PC-9 (cell line): ENCODE data around the gene ENAH. TPM values are rescaled to one million over a fixed set of nuclear protein-coding genes. Genes with fewer than 3 reads are reported as not detected.
A peak's percentile ranks its signal among the peaks of the same experiment; 100 is the strongest.

Experiments
- BruUV-seq: library from RNA; stranded (reverse); fragments of 400-500 nt; replicated peaks from 2 replicates; lab custom pipeline; 2021; lab: Mats Ljungman, UMichigan
- CTCF ChIA-PET: fragments of 300-600 bp; sonication (Branson Sonifier 250); formaldehyde crosslinking; loops from one replicate; lab custom pipeline; 2022; ENCODE audit warnings: antibody characterized with exemption; lab: Charles Lee
- POLR2A ChIA-PET: fragments of 300-600 bp; sonication (Branson Sonifier 250); formaldehyde crosslinking; loops from one replicate; lab custom pipeline; 2022; ENCODE audit warnings: antibody characterized with exemption; ENCODE audit not compliant: unreplicated experiment; lab: Charles Lee
- DNase-seq, 2 experiments: peaks; one replicate each; pipeline versions ENCODE4 v3.0.0 to v3.0.0-alpha.2; 2015 to 2022; ENCODE audit warnings: mixed read lengths in 1 of 2
- H2AFZ ChIP-seq: fragments of 200-600 bp; sonication (generic); 2 replicates; pipeline ENCODE4 v1.8.1; 2017; ENCODE audit warnings: antibody characterized with exemption
- H3F3A ChIP-seq: fragments of 200-600 bp; sonication (generic); 2 replicates; pipeline ENCODE4 v1.8.1; 2017; ENCODE audit warnings: antibody characterized with exemption, mild to moderate bottlenecking, low read depth; ENCODE audit not compliant: insufficient read depth
- H3K27ac ChIP-seq: fragments of 200-600 bp; sonication (generic); 2 replicates; pipeline ENCODE4 v1.6.1; 2016; ENCODE audit warnings: mixed run types
- H3K27me3 ChIP-seq: fragments of 200-600 bp; sonication (generic); 2 replicates; pipeline ENCODE4 v1.6.1; 2016; ENCODE audit warnings: low read depth, mixed run types; ENCODE audit not compliant: insufficient read depth
- H3K36me3 ChIP-seq: fragments of 200-600 bp; sonication (generic); 2 replicates; pipeline ENCODE4 v1.6.1; 2016; ENCODE audit warnings: low read depth, mixed run types
- H3K4me1 ChIP-seq: fragments of 200-600 bp; sonication (generic); replicated peaks from 2 replicates; pipeline ENCODE4 v1.6.1; 2016; ENCODE audit warnings: mixed run types; ENCODE audit not compliant: insufficient read depth
- H3K4me2 ChIP-seq: fragments of 200-600 bp; sonication (generic); 2 replicates; pipeline ENCODE4 v1.6.1; 2017; ENCODE audit warnings: mixed run types
- H3K4me3 ChIP-seq: fragments of 200-600 bp; sonication (generic); 2 replicates; pipeline ENCODE4 v1.6.1; 2016; ENCODE audit warnings: mixed run types
- H3K79me2 ChIP-seq: fragments of 200-600 bp; sonication (generic); 2 replicates; pipeline ENCODE4 v1.6.1; 2017; ENCODE audit warnings: low read depth, mixed run types
- H3K9me2 ChIP-seq: fragments of 200-600 bp; sonication (generic); 2 replicates; pipeline ENCODE4 v1.8.1; 2017; ENCODE audit warnings: mild to moderate bottlenecking; ENCODE audit not compliant: insufficient read depth
- H3K9me3 ChIP-seq: fragments of 200-600 bp; sonication (generic); 2 replicates; pipeline ENCODE4 v1.8.1; 2016; ENCODE audit warnings: low read depth; ENCODE audit not compliant: insufficient read depth
- H4K20me1 ChIP-seq: fragments of 200-600 bp; sonication (generic); 2 replicates; pipeline ENCODE4 v1.8.1; 2017; ENCODE audit not compliant: insufficient read depth
- CTCF ChIP-seq: fragments of 200-600 bp; sonication (generic); conservative IDR thresholded peaks from 2 replicates; pipeline ENCODE4 v1.6.1; 2017; ENCODE audit warnings: mixed run types, antibody characterized with exemption, mild to moderate bottlenecking, moderate library complexity
- EZH2 ChIP-seq: fragments of 200-600 bp; sonication (generic); IDR thresholded peaks from 2 replicates; pipeline ENCODE4 v1.8.0; 2017; ENCODE audit warnings: antibody characterized with exemption, low read depth
- intact Hi-C: fragments of 100-400 bp; cut with micrococcal nuclease; formaldehyde crosslinking; loops from one replicate; pipeline ENCODE4 v1.10.0; 2022; ENCODE audit not compliant: unreplicated experiment
- total RNA-seq: library from RNA; stranded (reverse); gene quantifications from 2 replicates; pipeline ENCODE4 v1.2.3, GENCODE V29; 2021

ENAH gene
- total RNA-seq, 1 experiment from 2014 or later = 167 TPM

DNA sequence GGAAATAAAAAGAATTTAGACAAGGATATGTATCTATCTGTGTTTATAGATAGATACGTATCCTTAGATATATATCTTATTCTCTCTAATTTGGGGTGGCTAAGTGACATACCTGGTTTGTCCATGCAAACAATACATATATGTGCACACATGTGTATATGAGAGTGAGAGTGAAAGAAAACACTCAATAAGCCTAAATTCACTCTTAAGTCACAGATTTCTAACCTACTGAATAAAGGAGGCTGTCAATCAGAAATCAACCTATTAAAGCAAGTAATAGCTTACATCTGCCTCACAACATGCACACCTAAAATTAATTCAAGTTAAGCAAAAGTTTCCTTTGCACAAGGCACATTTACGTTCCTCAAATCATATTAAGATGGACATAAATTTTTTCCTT lies 118.2 kb downstream of the ENAH start:
- Histone ChIP-seq H3K9me3 (no peaks in the 10 kb centered on the region), H3F3A (peaks cover 5% of the 10 kb centered on the region), H4K20me1 (peaks cover 3% of the 10 kb centered on the region; the same call in 1 of the 2 replicates), H3K9me2 (no peaks in the 10 kb centered on the region), H2AFZ (no peak overlapping the region), H3K4me1 (peaks cover 29% of the 10 kb centered on the region), H3K27ac (no peak overlapping the region), H3K4me3 (no peak overlapping the region), H3K79me2 (peaks cover 71% of the 10 kb centered on the region), H3K36me3 (peaks cover 7% of the 10 kb centered on the region), H3K27me3 (no peaks in the 10 kb centered on the region), H3K4me2 (no peak overlapping the region)
- no peak for TF ChIP-seq EZH2
- no peak for TF ChIP-seq CTCF
- DNase-seq = no peak
- intact Hi-C loops = no loop called here
- no TSS peak for BruUV-seq
- ChIA-PET POLR2A (interaction anchor here (0.6 to 0.7 kb wide), 2 partner anchors 109 to 528 kb away, joined by 7 to 8 read pairs; partner anchors contain the start of gene H3-3A), CTCF (interaction anchor here (0.7 kb wide), 1 partner anchor 58 kb away, joined by 3 read pairs; no protein-coding TSS in a partner anchor)

DNA sequence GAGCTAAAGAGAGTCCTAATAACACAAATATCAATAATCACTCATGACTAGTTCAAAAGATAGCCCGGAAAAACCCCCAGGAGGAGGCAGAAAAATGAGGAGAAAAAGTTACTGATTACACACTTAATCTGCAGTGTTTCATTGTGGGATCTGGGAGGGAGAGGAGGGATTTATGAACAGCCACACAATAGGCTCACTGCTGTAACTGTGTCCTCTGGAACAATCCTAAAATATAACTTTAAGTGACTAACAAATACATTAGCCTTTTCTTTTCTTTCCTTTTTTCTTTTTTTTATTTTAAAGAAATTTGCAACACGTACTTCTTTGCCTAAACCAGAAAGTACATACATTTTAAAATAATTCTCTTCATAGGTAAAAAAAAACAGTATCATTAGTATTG lies 118.8 kb downstream of the ENAH start:
- Histone ChIP-seq H3K4me1 (peaks cover 29% of the 10 kb centered on the region), H3K36me3 (peaks cover 11% of the 10 kb centered on the region), H3K27me3 (no peaks in the 10 kb centered on the region), H4K20me1 (peaks cover 3% of the 10 kb centered on the region; the same call in 1 of the 2 replicates), H3F3A (peaks cover 5% of the 10 kb centered on the region), H3K27ac (peak overlapping the region; percentile 37; the same call in 1 of the 2 replicates), H3K9me2 (no peaks in the 10 kb centered on the region), H3K4me2 (no peak overlapping the region), H3K79me2 (peaks cover 69% of the 10 kb centered on the region), H2AFZ (no peak overlapping the region), H3K4me3 (no peak overlapping the region), H3K9me3 (no peaks in the 10 kb centered on the region)
- no TSS peak for BruUV-seq
- intact Hi-C loops = no loop called here
- DNase-seq = no peak
- ChIA-PET POLR2A (interaction anchor here (0.6 to 0.7 kb wide), 2 partner anchors 110 to 528 kb away, joined by 7 to 8 read pairs; partner anchors contain the start of gene H3-3A), CTCF (no interaction called here)
- TF ChIP-seq CTCF = no peak
- no peak for TF ChIP-seq EZH2

- Histone ChIP-seq H3K27me3 (no peaks in the 10 kb centered on the region), H3K36me3 (peaks cover 11% of the 10 kb centered on the region), H3K9me2 (no peaks in the 10 kb centered on the region), H2AFZ (no peak overlapping the region), H3K4me2 (peak overlapping the region; percentile 52), H3K79me2 (peaks cover 65% of the 10 kb centered on the region), H3K27ac (peak overlapping the region; percentile 37; the same call in 1 of the 2 replicates), H3K4me1 (peaks cover 29% of the 10 kb centered on the region), H3K9me3 (no peaks in the 10 kb centered on the region), H3F3A (peaks cover 5% of the 10 kb centered on the region), H3K4me3 (no peak overlapping the region), H4K20me1 (peaks cover 3% of the 10 kb centered on the region; the same call in 1 of the 2 replicates)
- DNase-seq = no peak
- no TSS peak for BruUV-seq
- TF ChIP-seq CTCF (no peak), EZH2 (no peak)
- intact Hi-C loops = no loop called here
- ChIA-PET CTCF (no interaction called here), POLR2A (no interaction called here)
These were observed 119.7 kb downstream of the ENAH start for GRCh38 chr1:225533238-225533637.
